Measurements from ENCODE around the gene SLC26A1.

SLC26A1 gene

GRCh38 chr4:958696-959337 is 34.4 kb downstream of the SLC26A1 start:
- TF ChIP-seq, protein P1, sequence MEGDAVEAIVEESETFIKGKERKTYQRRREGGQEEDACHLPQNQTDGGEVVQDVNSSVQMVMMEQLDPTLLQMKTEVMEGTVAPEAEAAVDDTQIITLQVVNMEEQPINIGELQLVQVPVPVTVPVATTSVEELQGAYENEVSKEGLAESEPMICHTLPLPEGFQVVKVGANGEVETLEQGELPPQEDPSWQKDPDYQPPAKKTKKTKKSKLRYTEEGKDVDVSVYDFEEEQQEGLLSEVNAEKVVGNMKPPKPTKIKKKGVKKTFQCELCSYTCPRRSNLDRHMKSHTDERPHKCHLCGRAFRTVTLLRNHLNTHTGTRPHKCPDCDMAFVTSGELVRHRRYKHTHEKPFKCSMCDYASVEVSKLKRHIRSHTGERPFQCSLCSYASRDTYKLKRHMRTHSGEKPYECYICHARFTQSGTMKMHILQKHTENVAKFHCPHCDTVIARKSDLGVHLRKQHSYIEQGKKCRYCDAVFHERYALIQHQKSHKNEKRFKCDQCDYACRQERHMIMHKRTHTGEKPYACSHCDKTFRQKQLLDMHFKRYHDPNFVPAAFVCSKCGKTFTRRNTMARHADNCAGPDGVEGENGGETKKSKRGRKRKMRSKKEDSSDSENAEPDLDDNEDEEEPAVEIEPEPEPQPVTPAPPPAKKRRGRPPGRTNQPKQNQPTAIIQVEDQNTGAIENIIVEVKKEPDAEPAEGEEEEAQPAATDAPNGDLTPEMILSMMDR (conservative IDR thresholded peaks at IDR 0.05; ENCODE audit: low read depth, low read length), result no peak
- H3K4me3 ChIP-seq (ENCODE audit: low read depth, low read length), result no peak overlapping the region
- DNase-seq (ENCODE audit: low read depth), result no peak

GRCh38 chr4:958314-958665 is 34.9 kb downstream of the SLC26A1 start:
- TF ChIP-seq, protein P1 (conservative IDR thresholded peaks at IDR 0.05; ENCODE audit: low read depth, low read length), result no peak
- DNase-seq (ENCODE audit: low read depth), result no peak
- H3K4me3 ChIP-seq (ENCODE audit: low read depth, low read length), result no peak overlapping the region

- TF ChIP-seq, protein P1 (conservative IDR thresholded peaks at IDR 0.05; ENCODE audit: low read depth, low read length), result no peak
- DNase-seq (ENCODE audit: low read depth), result no peak
- no peak overlapping the region for H3K4me3 ChIP-seq (ENCODE audit: low read depth, low read length)
These were observed 35.5 kb downstream of the SLC26A1 start for GRCh38 chr4:957581-958313.

DNA sequence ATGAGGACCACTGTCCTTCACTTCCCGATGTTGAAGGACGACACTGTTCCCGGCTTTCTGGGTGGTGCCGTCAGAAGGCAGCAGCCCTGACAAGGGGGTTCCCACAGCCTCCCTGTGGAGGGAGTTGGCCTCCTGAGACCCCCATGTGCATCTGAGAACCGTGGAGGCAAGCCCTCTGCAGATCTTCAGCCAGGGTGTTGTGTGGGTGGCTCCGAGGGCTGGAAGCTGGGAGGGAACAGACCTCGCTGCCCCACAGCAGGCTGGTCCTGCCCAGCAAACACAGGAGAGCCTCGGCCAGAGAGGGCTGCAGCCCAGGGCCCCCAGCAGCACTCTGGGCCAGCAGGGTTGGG is 36.0 kb downstream of the SLC26A1 start:
- TF ChIP-seq, protein P1 (conservative IDR thresholded peaks at IDR 0.05; ENCODE audit: low read depth, low read length), result no peak
- DNase-seq (ENCODE audit: low read depth), result no peak
- no peak overlapping the region for H3K4me3 ChIP-seq (ENCODE audit: low read depth, low read length)

GRCh38 chr4:956531-957230 is 36.5 kb downstream of the SLC26A1 start:
- TF ChIP-seq, protein P1 (conservative IDR thresholded peaks at IDR 0.05; ENCODE audit: low read depth, low read length), result no peak

GRCh38 chr4:955931-956381 is 37.2 kb downstream of the SLC26A1 start:
- TF ChIP-seq, protein P1 (conservative IDR thresholded peaks at IDR 0.05; ENCODE audit: low read depth, low read length), result no peak
- no peak for DNase-seq (ENCODE audit: low read depth)
- no peak overlapping the region for H3K4me3 ChIP-seq (ENCODE audit: low read depth, low read length)

More at GRCh38 chr4:956531-957230, 36.5 kb downstream of the SLC26A1 start:
- no peak for DNase-seq (ENCODE audit: low read depth)
- no peak overlapping the region for H3K4me3 ChIP-seq (ENCODE audit: low read depth, low read length)
